HG02840 (cell line): ENCODE data around the gene PSENEN.
"Not testable (repeated sequence)": the region's sequence is repeated elsewhere in the genome, so short reads cannot be mapped to it uniquely, and the experiment has no call there.

Experiments used
- ATAC-seq: cut with Tn5 transposase; IDR thresholded peaks from one replicate; pipeline ENCODE4 v1.9.1; 2021; ENCODE audit warnings: mild to moderate bottlenecking, moderate library complexity, moderate number of reproducible peaks; ENCODE audit not compliant: unreplicated experiment, low FRiP score

The PSENEN gene

GRCh38 chr19:35784503-35785338, 39.3 kb downstream of the PSENEN start:
- ATAC-seq: no peak

- no peak for ATAC-seq
These were observed 39.8 kb downstream of the PSENEN start for GRCh38 chr19:35785339-35785627.

GRCh38 chr19:35786299-35787160, 41.1 kb downstream of the PSENEN start:
- ATAC-seq: no peak

- no peak for ATAC-seq
These were observed 41.9 kb downstream of the PSENEN start for GRCh38 chr19:35787227-35787799.

- ATAC-seq: no peak
These were observed 42.9 kb downstream of the PSENEN start for GRCh38 chr19:35788205-35788960.

GRCh38 chr19:35789195-35789977, 43.9 kb downstream of the PSENEN start:
- ATAC-seq: no peak

GRCh38 chr19:35789978-35790944, 44.8 kb downstream of the PSENEN start:
- ATAC-seq: no peak

- no peak for ATAC-seq
These were observed 45.7 kb downstream of the PSENEN start for GRCh38 chr19:35790981-35791813.

GRCh38 chr19:35791814-35792279, 46.4 kb downstream of the PSENEN start:
- ATAC-seq: no peak

GRCh38 chr19:35792312-35792711, 46.9 kb downstream of the PSENEN start:
- ATAC-seq: no peak

GRCh38 chr19:35792888-35793287, 47.4 kb downstream of the PSENEN start:
- ATAC-seq: no peak

- ATAC-seq: no peak
These were observed 48.1 kb downstream of the PSENEN start for GRCh38 chr19:35793381-35794165.

- not testable (repeated sequence) for ATAC-seq
These were observed 50.1 kb downstream of the PSENEN start for GRCh38 chr19:35795564-35795963.
